ENCODE results near the gene FUNDC1.
A peak's percentile ranks its signal among the peaks of the same experiment; 100 is the strongest.
"Not testable (repeated sequence)": the region's sequence is repeated elsewhere in the genome, so short reads cannot be mapped to it uniquely, and the experiment has no call there.

Gene FUNDC1

GRCh38 chrX:44542567-44543325 lies at the start of gene FUNDC1:
FUNDC1 (minus strand) TSS chrX:44542859; CDS start chrX:44542832, 27 bp downstream.
- peak; percentile 70 for DNase-seq

- DNase-seq: no peak
These were observed 43.2 kb upstream of the FUNDC1 start for GRCh38 chrX:44585866-44586265.

- DNase-seq: no peak
These were observed 37.8 kb upstream of the FUNDC1 start for GRCh38 chrX:44580466-44580865.

GRCh38 chrX:44572340-44572938 lies 29.8 kb upstream of the FUNDC1 start:
- no peak for DNase-seq

- no peak for DNase-seq
These were observed 27.9 kb upstream of the FUNDC1 start for GRCh38 chrX:44570522-44570921.

GRCh38 chrX:44569122-44569521 lies 26.5 kb upstream of the FUNDC1 start:
- DNase-seq: no peak

GRCh38 chrX:44568196-44568595 lies 25.5 kb upstream of the FUNDC1 start:
- DNase-seq: no peak

- not testable (repeated sequence) for DNase-seq
These were observed 19.2 kb upstream of the FUNDC1 start for GRCh38 chrX:44561896-44562295.

- no peak for DNase-seq
These were observed 7.9 kb upstream of the FUNDC1 start for GRCh38 chrX:44550563-44550962.

- DNase-seq: not testable (repeated sequence)
These were observed 2.8 kb upstream of the FUNDC1 start for GRCh38 chrX:44545454-44545853.

- DNase-seq: no peak
These were observed 1.4 kb upstream of the FUNDC1 start for GRCh38 chrX:44544036-44544435.

- no peak for DNase-seq
These were observed 6.5 kb downstream of the FUNDC1 start for GRCh38 chrX:44536198-44536597.

- no peak for DNase-seq
These were observed 13.3 kb downstream of the FUNDC1 start for GRCh38 chrX:44529310-44529709.

- DNase-seq: no peak
These were observed 28.4 kb downstream of the FUNDC1 start for GRCh38 chrX:44514272-44514671.

GRCh38 chrX:44507292-44507691 lies 35.4 kb downstream of the FUNDC1 start:
- no peak for DNase-seq

GRCh38 chrX:44506678-44507077 lies 36.0 kb downstream of the FUNDC1 start:
- DNase-seq: no peak

- DNase-seq: no peak
These were observed 39.1 kb downstream of the FUNDC1 start for GRCh38 chrX:44503560-44503959.

GRCh38 chrX:44495091-44495490 lies 47.6 kb downstream of the FUNDC1 start:
- no peak for DNase-seq

GRCh38 chrX:44494357-44494756 lies 48.3 kb downstream of the FUNDC1 start:
- DNase-seq: no peak

- DNase-seq: no peak
These were observed 53.1 kb downstream of the FUNDC1 start for GRCh38 chrX:44489515-44489914.

GRCh38 chrX:44484607-44485146 lies 58.0 kb downstream of the FUNDC1 start:
- no peak for DNase-seq

- DNase-seq: no peak
These were observed 58.6 kb downstream of the FUNDC1 start for GRCh38 chrX:44483965-44484606.

GRCh38 chrX:44482575-44482974 lies 60.1 kb downstream of the FUNDC1 start:
- no peak for DNase-seq

- no peak for DNase-seq
These were observed 62.1 kb downstream of the FUNDC1 start for GRCh38 chrX:44480591-44480990.

Measured in KG1 (cell line).